Left renal cortex interstitium (tissue), 4 donors: ENCODE measurements around the gene IRF5. TPM values are rescaled to one million over a fixed set of nuclear protein-coding genes. Genes with fewer than 3 reads are reported as not detected.
"Not testable (repeated sequence)": the region's sequence is repeated elsewhere in the genome, so short reads cannot be mapped to it uniquely, and the experiment has no call there.

ENCODE experiments used
- DNase-seq, 4 donors: peaks; one replicate each; pipeline ENCODE4 v3.0.0-alpha.2; 2013; ENCODE audit warnings: low read depth in 4 of 4, low spot score in 2 of 4, missing footprints in 1 of 4
- polyA plus RNA-seq, 4 donors: library from polyadenylated mRNA; unstranded; fragments of 120-200 nt; gene quantifications; one replicate each; pipeline ENCODE4 v1.2.1, GENCODE V29; 2013; ENCODE audit not compliant: insufficient read length in 4 of 4

The IRF5 gene
- polyA plus RNA-seq, 4 donors, result 8.9 to 14.1 (median 10.8) TPM

DNA sequence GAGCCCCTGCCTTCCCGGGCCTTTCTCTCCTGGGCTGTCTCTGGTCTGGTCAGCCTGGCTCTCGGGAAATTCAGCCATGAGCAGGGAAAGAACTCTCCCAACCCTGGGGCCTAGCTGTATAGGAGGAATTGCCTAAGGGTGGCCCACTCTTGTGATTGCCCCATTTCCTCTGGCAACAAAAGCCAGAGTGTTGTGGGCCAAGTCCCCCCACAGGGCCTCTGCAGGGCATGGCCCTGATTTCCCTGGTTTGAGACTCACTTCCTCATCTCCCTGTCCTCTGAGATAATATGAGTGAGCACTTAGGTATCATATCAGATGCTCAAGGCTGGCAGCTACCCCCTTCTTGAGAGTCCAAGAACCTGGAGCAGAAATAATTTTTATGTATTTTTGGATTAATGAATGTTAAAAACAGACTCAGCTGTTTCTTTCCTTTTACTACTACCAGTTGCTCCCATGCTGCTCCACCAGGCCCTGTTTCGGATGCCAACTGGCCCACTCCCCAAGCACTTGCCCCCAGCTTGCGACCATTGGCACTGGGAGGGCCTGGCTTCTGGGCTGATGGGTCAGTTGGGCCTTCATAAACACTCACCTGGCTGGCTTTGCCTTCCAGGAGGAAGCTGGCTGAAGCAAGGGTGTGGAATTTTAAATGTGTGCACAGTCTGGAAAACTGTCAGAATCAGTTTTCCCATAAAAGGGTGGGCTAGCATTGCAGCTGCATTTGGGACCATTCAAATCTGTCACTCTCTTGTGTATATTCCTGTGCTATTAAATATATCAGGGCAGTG is 11.4 kb downstream of the IRF5 start:
- DNase-seq, result no peak

DNA sequence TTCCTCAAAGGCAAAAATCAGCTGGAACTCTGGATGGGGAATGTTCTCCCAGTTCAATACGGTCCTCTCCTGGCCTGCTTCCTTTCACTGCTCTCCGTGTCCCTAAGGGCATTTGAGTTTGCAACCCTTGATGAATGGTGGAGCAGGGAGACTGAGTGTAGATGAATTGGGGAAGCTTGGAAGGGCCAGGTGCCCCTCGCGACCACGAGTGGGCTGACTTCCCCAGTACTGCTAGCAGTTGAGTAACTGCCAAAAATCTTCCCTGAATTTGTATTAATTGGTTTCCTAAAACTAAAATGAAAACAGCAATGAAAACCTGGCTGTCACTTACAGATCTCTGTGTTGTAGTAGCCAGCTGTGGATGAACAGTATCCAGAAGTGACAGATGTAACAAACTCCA is 13.6 kb downstream of the IRF5 start:
- DNase-seq, result no peak

DNA sequence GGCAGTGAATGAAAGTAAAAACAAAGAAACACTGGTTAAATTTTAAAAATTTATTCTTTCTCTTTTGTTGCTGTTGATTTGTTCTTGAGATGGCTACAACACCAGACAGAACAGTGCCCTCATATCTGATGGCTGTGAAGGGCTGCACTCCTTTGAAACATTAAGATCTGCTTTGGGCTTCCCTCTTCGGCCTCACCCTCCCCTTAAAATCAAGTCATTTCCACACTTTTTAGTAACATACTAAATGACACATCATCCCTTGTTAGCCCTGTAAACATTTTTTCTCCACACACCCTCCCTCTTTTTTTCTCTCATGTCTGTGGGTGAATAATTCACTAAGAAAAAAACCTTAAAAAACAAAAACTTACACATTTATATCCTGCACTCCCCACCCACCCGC is 16.4 kb downstream of the IRF5 start:
- no peak for DNase-seq

DNA sequence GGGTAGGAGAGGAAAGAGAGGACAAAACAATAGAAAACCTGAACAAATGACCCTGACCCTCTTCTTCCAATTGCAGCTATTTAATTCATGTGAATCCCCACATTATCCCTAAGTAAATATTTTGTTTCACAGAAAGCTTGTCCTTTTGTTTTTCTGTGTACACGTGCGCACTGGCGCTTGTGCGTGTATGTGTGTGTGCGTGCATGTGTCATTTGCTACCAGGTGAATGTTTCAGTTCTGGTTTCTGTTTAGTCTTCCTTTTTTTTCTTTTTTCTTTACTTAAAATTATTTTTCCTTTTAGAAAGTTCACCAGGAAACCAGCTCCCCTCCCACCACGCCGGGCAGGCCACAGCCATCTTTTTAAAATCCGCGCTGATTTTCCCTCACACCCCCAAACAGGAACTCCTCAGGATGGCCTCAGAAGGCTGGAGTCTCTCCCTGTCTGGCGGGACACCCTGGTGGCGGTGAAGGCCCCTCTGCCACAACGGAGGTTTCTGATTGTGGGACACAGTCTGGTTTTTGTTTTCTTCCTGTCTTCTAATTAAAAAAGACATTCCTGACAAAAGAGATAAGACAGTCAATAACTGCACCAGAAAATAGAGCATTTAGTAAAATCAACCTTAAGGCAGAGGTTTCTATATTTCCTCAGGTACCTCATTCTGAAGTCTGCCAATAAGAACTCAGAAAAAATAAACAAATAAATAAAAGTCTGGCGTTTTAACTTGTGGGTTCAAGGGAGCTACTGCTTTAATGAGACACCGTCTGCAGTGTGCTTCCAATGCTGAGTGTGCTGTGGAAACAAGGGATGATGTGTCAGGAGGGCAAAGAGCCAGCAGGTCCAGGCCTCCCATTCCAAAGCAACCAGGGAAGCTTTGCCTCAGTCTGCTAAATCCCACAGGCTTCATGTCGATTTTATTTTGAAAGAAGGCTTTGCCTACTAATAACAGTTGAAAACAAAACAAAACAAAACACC is 17.4 kb downstream of the IRF5 start:
- DNase-seq, result no peak

DNA sequence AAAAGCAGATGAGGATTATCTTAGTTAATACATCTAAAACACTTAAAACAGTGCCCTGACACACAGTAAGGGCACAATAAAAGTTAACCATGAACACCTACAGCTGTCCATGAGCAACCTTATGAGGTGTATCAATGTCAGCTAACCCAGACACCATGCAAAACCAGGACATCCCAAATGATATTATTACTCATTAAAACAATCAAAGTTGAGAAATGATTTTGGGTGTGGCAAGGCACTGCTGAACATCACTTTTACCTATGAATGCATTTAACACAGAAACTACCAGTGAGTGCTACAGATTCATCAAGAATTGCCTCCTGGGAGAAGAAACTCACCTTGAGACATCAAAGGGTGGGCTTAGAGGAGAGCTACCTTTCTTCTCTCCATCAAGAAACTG is 18.3 kb downstream of the IRF5 start:
- DNase-seq, result no peak

DNA sequence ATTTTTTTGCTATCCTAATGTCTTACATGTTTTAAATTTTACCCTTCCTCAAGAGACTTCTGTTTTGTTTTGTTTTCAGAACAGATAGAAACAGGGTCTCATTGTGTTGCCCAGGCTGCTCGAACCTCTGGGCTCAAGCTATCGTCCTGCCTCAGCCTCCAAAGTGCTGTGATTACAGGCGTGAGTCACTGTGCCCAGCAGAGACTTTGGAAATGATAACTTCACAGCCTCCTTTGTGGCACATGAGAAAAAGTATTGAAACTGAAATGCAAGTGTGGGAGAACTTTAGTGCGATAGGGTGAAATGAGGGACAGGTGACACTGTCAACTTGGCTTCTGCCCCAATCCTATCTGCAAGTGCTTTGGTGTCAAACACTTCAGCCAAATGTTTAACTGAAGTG is 21.6 kb downstream of the IRF5 start:
- no peak for DNase-seq

DNA sequence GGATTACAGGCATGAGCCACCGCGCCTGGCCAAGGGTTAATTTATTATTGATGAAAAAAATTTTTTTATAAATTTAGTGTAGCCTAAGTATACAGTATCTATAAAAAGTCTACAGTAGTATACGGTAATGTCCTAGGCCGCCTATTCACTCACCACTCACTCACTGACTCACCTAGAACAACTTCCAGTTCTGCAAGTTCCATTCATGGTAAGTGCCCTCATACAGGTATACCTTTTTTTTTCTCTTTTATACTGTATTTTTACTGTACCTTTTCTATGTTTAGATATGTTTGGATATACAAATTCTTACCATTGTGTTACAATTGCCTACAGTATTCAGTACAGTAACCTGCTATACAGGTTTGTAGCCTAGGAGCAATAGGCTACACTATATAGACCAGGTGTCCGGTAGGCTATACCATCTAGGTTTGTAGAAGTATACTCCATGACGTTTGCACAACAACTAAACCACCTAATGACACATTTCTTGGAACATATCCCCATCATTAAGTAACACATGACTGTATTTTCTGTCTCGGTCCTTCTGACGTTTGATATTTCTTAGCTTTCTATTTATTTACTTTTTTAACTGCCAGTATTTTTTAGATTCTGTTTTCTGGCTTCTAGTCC is 23.4 kb downstream of the IRF5 start:
- DNase-seq, result no peak

DNA sequence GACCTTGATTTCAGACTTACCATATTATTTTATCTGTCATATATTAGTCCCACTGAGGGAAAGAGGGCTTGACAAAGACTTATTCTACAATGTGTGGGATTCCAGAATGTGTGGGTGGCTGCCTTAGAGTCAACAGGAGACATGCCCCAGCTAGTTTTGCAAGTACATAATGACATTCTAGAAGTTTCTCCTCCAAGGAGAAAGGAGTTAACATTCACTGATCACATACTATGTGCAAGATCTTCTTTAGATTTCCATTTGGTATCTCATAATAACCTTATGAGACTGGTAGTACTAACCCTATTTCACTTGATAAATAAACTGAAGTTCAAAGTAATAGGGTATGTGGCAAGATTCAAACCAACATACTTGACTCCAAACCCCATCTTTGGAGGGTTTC is 25.2 kb downstream of the IRF5 start:
- no peak for DNase-seq

DNA sequence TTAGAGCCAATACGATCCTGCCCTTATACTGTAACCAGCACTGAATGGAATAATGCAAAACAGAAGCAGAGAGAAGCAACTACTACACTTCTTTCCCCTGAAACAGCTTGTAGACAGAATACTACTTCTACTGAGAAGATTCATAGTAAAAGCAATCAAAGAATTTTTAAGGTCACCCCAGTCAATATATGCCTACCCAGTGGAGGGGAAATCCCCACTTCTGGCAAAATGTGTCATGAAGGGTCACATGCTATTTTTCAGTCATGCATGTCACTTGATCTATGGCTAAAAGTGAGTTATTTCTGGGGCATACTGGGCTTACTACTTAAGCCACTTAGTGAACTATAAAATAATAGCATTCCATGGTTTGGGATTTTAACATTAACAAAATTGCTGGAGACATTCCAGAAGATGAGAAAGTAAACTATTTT is 25.6 kb downstream of the IRF5 start:
- no peak for DNase-seq

DNA sequence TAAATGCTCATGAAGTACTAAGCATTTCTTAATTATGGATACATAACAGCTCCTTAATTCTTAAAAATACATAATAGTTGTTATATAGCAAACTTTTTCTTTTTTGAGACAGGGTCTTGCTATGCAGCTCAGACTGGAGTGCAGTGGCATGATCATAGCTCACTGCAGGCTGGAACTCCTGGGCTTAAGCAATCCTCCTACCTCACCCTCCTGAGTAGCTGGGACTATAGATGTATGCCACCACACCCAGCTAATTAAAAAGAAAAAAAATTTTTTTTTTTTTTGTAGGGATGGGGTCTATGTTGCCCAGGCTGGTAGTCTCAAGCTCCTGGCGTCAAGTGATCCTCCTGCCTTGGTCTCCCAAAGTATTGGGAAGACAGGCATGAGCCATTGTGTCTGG is 30.9 kb downstream of the IRF5 start:
- DNase-seq, result no peak

DNA sequence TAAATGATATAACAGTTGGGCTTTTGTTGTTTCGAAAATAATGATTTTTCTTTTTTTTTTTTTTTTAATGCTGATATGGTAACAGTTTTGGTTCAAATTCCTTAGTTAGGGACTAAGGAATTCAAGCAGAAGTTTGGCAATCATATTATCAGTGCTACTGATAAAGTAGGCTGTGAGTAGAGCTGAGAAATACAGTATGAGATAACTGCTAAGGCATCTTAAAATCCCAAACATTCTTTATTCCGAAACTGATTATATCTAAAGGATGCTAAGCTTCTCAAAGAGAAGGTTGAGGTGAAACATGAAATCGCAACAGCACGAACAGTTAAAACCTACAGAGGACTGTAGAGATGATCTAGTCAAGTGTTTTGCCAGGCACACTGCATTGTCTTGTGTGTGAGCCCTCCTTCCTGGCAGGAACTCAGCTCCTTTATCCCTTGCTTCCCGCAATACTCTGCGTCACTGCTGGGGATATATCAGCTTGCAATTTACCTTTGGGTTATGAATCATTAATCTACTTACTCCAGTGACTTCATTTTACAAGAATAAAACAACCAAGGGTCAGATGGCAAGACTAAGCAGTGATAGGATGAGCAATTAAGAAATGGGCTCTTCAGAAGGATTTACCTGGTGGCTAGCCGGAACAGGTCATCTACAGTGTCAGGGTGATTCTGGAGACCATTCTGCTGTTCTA is 36.7 kb downstream of the IRF5 start:
- no peak for DNase-seq

DNA sequence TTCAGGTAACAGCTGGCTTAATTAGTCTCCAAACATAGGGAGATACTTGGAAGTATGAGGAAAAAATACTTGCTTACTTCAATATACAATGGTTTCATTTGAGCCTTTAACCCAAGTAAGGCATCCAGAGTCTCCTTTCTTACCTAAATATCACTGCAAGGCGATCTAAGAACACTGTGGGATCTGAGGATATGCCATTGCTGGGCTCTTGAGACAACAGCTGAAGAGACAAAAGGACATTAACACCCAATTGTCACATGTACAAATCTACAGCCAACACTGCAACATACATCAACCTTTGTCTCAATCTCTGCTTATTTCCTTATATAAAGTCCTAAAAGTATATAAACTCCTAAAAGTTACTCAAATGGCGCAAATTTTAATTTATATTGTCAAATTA is 44.4 kb downstream of the IRF5 start:
- DNase-seq, result no peak

DNA sequence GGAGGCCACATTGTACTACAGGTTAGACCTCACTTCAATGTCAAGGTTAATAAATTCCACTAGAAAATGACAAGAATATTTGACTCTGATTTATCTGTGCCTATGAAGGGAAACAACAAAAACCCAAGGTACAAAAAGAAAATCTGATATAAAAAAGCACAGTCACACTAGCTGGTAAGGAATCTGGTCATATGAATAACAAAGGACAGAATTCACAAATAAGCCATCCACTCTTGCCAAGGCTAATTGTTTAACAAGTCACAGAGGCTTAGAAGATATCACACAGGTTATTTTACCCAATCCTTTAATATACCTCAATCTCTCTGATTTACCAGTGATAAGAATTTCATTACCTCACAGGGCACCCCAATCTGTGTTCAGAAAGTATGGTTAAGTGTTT is 47.9 kb downstream of the IRF5 start:
- no peak for DNase-seq

DNA sequence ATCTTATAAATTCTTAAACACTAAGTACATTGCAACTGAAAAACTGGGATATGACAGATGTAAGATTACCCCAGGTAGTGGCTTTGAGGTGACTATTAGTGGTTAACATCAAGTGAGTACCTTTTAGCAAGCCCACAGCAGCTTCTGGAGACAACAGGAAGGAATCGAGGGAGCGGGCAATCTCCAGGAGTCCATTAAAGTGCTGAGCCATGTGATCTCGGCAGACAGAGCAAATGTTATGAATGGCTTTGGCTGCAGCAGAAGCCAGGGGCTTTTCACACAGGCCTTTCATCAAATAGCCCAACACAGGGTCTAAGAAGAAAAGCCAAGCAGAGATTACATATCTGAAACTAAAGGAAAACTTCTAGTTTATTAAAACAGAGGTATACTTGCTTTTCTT is 48.9 kb downstream of the IRF5 start:
- no peak for DNase-seq

DNA sequence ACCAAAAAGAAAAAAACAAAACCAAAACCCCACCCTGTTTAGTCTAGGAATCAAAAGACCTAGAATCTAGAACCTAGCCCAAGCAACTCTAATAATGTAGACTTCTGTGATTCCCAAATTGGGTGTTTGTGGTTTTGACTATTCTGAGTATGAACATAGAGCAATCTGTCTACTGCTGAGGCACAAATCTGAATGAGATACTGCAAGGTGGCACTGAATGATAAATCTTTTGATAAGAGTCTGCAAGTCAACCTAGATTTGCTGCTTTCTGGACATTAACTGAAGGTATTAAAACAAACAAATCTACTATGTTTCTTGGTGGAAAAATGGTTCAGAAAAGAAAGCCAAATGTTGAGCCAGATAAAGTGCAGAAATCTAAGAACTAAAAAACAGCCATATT is 50.6 kb downstream of the IRF5 start:
- DNase-seq, result no peak

DNA sequence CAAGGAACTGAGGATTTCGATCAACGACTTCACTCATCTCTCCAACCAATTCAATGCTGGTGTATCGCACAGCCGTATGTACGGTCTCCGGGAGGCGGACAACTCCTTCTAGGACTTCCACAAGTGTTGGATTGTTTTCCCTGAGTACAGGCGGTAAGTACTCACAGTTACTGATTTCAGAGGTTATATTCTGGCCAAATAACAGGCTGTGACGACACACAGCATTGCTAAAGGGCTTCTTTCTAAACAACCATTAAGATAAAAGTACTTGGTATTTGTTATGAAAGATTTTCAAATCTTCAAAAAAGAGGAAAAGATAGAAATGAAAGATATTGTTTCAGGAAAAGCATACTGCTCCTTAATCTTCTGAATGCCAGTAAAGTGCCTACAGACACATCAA is 52.2 kb downstream of the IRF5 start:
- DNase-seq, result no peak

DNA sequence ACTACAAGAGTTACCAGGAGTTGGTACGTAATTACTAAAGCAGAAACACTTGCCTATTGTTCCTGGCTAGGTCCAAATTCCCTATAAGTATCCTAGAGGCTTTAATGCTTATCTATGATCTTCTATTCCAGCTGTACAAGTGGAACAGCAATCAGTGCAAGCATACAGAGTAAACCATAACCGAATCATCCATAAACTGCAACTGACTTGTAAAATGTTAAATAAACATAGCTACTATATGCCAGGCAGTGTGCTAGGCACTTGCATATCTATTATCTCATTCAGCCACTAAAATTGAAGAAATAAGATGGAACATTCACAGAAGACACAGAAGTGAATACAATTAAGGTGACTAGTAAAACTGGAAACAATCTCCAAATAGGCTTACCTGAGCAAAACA is 55.7 kb downstream of the IRF5 start:
- no peak for DNase-seq

DNA sequence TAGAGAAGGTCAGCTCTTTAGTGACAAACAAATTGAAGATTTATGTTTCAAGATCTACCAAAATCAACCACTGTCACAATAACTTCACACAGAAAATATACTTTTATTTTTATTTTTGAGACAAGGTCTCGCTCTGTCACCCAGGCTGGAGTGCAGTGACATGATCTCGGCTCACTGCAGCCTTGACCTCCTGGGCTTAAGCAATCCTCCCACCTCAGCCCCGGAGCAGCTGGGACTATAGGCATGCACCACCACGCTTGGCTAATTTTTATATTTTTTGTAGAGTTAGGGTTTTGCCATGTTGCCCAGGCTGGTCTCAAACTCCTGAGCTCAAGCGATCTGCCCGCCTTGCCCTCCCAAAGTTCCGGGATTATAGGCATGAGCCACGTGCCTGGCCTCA is 56.8 kb downstream of the IRF5 start:
- not testable (repeated sequence) for DNase-seq

DNA sequence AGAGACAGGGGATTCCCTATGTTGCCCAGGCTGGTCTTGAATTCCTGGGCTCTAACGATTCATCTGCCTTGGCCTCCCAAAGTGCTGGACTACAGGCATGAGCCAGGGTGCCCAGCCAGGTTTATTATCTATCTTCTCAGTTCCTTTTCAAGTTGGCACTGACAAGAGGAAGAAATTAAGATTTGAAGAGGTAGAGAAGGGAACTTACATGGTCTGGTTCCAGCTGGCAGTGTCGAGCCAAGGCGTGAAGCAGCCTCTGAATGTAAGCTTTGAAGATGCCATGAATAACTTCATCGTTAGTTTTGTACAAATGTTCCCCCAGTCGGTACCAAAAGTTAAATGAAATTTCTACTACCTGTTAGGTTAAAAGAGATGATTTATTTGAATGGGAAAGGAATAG is 59.5 kb downstream of the IRF5 start:
- no peak for DNase-seq
